NCI-H1436 treated with DMSO at 0.1 percent for 48 hours (cell line): Measurements from ENCODE around the gene RBM38.

Experiments
- DNase-seq: peaks from one replicate; lab custom pipeline; 2025; lab: John Stamatoyannopoulos, UW

The RBM38 gene

GRCh38 chr20:57391439-57392301, 474 bp downstream of the RBM38 start:
- DNase-seq: no peak

GRCh38 chr20:57392512-57393271, 1.5 kb downstream of the RBM38 start:
- no peak for DNase-seq

DNA sequence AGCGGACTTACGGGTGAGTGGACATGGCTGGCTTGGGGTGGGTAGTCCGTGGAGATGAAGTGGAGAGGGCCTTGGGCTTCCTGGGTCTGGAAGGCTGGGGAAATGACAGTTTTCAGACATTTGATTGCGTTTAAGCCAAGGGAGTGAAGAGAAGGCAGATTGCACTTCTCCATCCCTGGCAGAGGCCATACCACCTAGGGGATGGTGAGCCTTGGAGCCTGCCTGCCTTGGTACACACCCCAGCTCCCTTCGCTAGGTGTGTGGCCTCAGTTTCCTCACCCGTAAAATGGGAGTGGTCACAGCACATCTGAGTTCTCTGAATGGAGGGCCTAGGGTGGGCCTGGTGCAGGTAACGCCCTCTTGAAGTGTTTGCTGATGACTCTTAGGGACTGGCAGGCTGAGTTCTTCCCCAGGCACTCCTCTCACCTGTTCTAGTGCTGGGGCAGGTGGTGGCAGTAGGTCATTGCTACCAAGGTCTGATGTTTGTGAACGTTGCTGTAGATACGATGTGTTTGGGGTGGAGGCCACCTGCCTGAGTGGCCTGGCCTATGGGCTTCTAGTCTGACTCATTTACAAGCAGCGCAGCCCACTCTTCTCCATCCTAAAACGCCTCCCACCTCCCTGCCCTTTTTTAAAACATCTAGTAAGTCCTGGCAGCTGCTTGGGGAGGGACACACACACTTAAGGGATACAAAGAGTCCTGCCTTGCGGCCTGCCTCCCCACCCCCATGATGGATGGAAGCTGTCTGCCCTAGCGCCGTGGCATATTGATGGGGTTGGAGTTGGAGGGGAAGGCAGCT, 2.3 kb downstream of the RBM38 start:
- no peak for DNase-seq

DNA sequence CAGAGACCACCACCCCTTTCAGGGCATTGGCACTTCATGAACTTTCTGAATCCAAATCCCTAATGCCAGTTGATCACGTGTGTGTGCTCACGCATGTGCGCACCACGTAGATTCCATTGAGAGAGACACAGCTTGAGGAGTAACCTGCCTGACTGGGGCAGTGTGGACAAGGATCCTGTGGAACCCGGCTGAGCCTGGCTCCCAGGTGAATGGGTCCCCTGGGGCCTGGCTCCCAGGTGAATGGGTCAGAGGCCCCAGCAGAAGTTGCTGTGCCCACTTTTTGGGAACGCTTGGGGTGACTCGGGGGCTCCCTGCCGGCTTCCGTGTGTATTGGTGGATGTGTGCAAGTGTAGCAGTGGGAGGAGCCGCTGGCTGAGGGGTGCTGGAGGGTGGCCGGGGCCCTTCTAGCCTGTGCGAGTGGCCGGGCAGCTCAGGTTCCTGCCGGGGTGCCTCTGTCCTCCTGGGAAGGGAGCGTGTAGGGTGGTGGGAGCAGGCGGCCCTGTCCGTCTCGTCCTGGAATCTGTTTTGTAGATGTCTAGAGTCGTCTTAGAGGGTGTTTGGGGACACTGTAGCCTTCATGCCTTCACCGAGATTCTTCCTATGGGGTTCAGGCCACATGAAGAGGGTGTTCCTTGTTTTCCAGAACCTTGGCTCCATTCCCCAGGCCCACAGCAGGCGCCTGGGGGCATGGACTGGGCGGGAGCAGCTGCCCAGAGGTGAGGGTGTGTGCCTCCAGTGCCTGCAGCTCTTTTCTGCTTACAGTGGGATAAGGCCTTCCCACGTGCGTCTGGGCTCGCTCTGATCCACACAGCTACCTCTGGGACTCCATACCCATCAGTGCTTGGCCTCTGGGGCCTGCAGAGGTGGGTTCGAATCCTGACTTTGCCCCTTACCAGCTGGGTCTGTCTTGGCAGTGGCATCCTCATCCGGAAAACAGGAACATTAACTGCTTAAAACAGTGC, 3.2 kb downstream of the RBM38 start:
- DNase-seq: no peak

DNA sequence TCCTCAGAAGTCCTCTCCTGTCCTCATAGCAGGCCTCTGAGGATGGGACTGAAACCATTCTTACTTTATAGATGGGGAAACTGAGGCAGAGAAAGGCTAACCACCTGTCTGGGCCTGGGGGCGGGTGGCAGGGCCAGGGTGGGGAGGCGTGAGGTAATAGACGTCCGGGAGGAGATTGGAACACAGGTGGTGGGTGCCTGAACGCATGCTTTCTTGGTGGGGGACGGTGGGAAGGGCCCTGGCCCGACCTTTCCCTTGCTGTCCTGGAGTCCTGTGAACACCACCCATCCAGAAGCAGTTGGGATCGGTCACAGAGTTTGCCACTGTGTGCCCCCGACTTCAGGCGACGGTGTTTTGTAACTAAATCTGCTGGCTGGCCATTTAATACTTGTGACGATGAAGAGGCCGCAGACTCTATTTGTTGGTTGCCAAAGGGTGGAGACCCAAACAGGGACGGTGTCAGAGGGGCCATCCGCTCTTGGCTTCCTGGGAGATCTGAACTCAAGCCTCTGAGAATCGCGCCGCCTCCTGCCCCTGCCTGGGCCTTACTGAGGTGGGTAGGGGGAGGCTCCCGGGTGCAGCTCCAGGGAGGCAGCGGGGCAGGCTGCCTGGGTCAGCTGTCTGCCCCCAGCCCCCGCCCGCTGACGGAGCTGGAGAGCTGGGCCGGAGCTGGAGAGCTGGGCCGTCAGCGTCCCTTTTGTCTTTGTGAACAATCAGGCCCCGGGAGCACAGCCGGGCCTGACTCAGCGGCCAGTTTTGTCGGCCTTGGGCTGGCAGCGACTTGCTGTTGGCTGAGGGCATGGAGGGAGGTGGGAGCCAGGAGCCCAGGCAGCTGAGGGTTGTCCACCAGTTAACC, 4.1 kb downstream of the RBM38 start:
- no peak for DNase-seq

GRCh38 chr20:57396212-57396983, 5.2 kb downstream of the RBM38 start:
- DNase-seq: no peak

DNA sequence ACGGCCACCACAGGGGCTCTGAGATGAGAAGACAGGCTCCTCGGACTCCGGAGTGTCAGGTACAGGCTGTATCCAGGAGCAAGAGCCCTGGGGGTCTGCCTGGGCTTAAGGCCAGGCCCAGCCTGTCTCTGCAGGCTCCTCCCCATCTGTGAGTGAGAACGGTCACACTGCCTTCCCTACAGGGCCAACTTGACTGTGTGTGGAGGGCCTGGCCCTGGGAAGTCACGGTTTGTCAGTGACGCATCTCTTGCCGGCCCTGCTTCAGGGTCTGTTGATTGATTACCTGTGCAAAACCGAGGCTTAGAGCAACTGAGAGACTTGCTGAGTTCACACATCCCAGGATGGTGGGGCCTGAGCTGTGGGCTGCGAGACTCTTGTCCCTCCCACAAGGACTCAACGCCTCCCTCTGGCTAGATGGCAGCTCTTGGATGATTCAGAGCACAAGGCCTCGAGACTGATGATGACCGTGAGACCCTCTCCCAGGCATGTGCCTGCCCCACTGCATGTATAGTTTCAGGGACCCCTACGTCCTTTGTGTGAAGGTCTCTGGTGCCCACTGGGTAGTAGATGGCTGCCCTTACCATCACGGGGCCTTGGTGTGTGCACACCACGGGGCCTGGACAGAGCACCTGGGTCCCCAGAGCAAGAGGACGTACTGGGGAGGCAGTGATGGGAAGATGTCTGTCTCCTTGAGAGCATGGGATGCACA, 5.9 kb downstream of the RBM38 start:
- no peak for DNase-seq

DNA sequence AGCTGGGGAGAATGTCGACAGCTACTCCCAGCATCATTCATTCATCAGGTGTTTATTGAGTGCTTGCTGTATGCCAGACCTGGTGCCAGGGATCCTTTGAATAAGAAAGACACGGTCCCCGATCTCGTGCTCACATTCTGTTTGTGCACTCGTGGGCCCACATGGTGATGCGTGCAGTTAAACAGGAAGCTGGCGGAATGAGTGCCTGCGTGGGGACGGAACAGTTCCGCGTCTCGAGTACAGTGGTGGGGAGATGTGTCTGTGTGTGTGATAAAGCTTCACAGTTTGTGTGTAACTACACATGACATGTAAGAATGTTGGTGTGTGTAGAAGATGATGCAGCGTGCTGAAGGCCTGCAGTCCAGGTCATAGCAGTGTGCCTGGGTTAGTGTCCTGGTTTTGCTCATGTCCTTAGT, 6.5 kb downstream of the RBM38 start:
- DNase-seq: no peak

DNA sequence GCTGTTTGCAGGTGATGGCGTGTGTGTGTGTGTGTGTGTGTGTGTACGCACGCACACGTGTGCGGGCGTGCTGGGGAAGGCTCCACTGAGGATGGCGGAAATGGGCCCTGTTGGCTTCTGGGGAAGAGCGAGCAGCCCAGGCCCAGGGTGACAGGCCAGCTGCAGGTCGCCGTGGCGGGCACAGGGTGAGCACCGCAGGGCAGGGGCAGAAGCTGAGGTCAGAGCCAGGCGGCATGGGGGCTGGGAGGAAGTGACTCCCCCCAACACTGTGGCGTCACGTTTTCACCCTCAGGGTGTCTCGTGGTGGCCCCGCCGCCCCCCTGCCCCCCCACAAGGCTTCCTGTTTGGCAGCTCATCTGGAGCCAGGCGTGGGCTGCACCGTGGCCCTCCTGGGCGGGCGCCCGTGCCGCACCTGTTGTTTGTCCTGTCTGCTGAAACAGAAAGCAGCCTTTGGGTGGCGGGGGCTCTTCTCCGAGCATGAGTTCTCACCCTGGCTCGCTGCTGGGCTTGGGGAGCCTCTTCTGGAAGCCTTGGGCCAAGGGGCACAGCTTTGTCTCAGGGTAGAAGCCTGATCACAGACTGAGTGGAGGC, 7.1 kb downstream of the RBM38 start:
- no peak for DNase-seq

- no peak for DNase-seq
Observed at GRCh38 chr20:57398901-57399535, 7.8 kb downstream of the RBM38 start.

DNA sequence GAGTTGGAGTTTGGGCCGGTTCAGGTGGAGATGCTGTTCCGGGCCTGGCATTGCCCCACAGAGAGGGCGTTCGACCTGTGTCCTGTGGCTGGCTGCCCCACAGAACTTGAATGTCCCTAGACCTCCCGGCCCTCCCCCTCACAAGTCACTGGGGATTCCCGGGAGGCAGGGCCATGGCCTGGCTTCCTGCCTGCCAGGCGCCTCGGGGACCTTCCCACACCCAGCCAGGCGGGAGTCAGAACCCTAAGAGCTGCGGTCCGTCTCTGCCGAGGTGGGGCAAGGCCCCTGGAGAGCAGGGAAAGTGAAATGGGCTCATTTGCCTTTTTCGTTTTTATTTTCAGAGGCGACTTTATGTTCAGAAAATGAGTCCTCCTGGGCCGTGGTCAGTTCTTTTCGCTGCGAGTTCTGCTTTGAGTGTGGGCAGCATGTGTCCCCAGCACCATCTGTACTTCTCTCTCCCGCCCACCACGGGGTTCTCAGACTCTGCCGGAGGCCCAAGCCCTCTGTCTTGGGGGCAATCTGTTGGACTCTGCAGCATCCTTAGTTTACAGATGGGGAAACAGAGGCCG, 8.5 kb downstream of the RBM38 start:
- no peak for DNase-seq

DNA sequence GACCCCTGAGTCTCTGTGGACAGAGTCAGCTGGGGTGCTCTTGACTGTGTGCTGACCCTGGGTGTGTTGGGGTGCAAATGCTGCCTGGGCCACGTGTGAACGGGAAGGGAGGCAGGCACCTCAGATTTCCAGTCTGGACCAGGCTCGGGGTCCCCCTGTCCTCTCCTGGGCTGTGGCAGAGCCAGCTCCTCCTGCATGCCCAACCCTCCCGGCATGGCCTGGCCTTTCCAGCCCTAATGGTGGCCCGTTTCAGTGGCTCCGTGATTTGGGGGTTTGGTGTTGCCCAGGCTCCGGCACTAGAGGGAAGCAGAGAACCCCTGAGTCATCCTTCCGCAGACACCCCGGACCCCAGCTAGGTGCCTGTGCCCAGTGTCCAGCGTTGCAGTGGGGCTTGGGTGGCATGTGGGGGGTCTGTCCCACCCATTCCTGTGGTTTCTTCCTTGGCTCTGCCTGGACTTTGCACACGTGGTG, 9.1 kb downstream of the RBM38 start:
- no peak for DNase-seq

- no peak for DNase-seq
Observed at GRCh38 chr20:57400821-57401564, 9.8 kb downstream of the RBM38 start.

- DNase-seq: no peak
Observed at GRCh38 chr20:57401565-57401918, 10.3 kb downstream of the RBM38 start.

- DNase-seq: no peak
Observed at GRCh38 chr20:57402206-57403125, 11.3 kb downstream of the RBM38 start.

DNA sequence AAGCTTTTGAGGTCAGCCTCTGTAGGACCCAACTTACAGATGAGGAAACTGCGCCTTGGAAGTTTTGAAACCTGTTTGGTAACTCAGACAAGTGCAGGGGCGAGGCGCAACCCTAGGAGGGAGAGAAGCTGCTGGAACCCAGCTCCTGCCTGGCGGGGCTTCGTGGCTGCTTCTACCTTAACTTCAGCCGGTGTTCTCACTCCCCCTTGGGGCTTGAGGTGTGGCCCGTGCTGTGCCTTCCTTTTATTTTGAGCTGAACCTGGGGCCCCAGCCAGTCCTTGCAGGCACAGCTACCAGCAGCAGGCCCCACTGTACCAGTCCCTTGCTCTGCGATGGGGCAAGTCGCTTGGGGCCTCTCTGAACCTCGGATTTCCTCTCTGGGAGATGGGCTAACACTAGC, 12.0 kb downstream of the RBM38 start:
- DNase-seq: no peak
